Measurements from ENCODE around the gene OGFR. TPM values are rescaled to one million over a fixed set of nuclear protein-coding genes. Genes with fewer than 3 reads are reported as not detected.

OGFR gene
- total and polyA plus RNA-seq, 7 donors = 11.6 to 21.6 (median 19.2) TPM

DNA sequence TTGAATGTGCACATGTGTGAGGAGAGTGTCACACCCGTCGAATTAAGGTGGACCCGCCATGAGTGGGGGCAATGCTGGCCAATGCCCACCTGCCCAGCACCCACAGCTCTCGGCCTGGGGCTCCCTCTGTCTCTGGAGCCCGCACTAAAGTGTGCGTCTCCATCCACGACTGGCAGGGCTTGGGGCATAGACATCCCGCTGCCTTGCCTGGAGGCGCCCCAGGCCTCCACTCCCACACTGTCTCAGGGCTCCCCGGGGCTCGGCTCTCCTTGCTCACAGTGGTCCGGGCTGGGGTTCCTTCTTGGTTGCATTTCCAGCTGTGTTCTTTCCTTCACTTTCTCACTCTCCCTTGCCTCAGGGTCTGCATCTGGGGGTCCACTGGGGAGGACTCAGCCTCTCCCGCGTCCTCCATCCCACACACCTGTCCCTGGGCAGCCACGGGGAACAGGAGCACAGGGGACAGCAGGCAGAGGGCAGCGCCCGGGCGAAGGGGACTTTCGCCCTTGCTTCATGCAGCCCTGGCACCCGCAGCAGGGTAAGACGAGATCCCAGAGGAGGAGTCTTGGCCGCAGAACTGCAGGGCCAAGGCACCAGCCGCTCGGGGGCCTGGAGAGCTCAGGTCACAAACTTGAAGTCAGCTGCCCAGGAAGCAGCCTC is 28.5 kb upstream of the OGFR start:
- 58 to 69% (median 65%) methylated on average over 24 of the region's 24 CpGs for WGBS, 3 donors
- H3K36me3 ChIP-seq (ENCODE audit: insufficient read depth in 1 of 2, low read depth in 1 of 2) = no peaks in the 10 kb centered on the region
- DNase-seq (no peak), ATAC-seq (peak; percentile 31 to 58 (median 48))
- H3K27me3 ChIP-seq (ENCODE audit: insufficient read depth in 3 of 3, low read length in 2 of 3) = peaks cover 0 to 49% (median 3%) of the 10 kb centered on the region in 3 donors
- peaks cover 5% of the 10 kb centered on the region for H3K4me1 ChIP-seq
- H3K4me3 ChIP-seq = no peak overlapping the region
- intact Hi-C loops (cut with DNase I) = no loop called here
- H3K9me3 ChIP-seq = no peaks in the 10 kb centered on the region
- no peak overlapping the region for H3K27ac ChIP-seq
- TF ChIP-seq, protein P1, sequence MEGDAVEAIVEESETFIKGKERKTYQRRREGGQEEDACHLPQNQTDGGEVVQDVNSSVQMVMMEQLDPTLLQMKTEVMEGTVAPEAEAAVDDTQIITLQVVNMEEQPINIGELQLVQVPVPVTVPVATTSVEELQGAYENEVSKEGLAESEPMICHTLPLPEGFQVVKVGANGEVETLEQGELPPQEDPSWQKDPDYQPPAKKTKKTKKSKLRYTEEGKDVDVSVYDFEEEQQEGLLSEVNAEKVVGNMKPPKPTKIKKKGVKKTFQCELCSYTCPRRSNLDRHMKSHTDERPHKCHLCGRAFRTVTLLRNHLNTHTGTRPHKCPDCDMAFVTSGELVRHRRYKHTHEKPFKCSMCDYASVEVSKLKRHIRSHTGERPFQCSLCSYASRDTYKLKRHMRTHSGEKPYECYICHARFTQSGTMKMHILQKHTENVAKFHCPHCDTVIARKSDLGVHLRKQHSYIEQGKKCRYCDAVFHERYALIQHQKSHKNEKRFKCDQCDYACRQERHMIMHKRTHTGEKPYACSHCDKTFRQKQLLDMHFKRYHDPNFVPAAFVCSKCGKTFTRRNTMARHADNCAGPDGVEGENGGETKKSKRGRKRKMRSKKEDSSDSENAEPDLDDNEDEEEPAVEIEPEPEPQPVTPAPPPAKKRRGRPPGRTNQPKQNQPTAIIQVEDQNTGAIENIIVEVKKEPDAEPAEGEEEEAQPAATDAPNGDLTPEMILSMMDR (IDR thresholded peaks at IDR 0.05) = no peak

DNA sequence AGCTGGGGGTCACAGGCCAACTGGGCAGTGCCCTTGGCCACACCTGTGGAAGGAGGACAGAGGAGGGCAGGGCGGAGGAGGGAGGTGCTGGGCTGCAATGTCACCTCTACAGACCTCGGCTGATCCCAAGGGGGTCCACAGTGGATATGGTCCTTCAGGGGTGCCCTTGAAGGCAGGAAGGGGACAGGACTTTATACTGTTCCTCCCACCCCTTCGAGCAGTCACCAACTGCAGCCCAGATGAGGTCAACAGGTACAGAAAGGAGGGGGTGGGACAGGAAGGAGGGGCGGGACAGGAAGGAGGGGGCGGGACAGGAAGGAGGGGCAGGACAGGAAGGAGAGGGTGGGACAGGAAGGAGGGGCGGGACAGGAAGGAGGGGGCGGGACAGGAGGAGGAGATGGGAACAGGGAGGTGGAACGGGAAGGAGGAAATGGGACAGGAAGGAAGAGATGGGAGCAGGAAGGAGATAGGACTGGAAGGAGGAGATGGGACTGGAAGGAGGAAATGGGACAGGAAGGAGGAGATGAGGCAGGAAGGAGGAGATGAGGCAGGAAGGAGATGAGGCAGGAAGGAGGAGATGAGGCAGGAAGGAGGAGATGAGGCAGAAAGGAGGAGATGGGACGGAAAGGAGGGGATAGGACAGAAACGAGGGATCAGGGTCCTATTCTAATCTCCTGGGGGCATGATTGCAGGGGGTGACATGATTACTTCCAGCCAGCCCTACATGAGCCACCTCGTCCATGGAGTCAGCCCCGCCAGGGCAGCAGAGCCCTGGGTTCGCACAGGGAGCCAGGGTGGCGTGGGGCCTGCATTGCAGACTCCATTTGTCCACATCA is 27.7 kb upstream of the OGFR start:
- no peaks in the 10 kb centered on the region for H3K9me3 ChIP-seq
- no peak overlapping the region for H3K27ac ChIP-seq
- no peak overlapping the region for H3K4me3 ChIP-seq
- TF ChIP-seq, protein P1 (IDR thresholded peaks at IDR 0.05) = no peak
- WGBS, 3 donors = 38 to 41% (median 39%) methylated on average over 13 to 14 of the region's 14 CpGs
- intact Hi-C loops (cut with DNase I) = no loop called here
- no peak for DNase-seq
- ATAC-seq = peak; percentile 17 to 67 (median 50)
- peaks cover 0 to 42% (median 3%) of the 10 kb centered on the region in 3 donors for H3K27me3 ChIP-seq (ENCODE audit: insufficient read depth in 3 of 3, low read length in 2 of 3)
- peaks cover 5% of the 10 kb centered on the region for H3K4me1 ChIP-seq
- H3K36me3 ChIP-seq (ENCODE audit: insufficient read depth in 1 of 2, low read depth in 1 of 2) = no peaks in the 10 kb centered on the region

DNA sequence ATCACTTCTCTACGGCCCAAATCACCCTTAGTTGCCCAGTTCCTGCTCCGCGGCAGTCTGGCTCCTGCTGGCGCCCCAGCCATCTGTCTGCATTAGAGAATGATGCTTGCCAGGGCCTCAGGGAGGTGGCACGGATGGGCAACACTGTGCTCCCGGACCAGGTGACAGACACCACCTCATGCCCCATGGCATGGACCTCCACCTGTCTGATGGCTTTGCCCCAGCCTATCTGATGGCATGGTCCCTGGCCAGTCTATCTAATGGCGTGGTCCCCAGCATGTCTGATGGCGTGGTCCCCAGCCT is 27.2 kb upstream of the OGFR start:
- Histone ChIP-seq H3K4me1 (peaks cover 5% of the 10 kb centered on the region), H3K4me3 (no peak overlapping the region), H3K36me3 (ENCODE audit: insufficient read depth in 1 of 2, low read depth in 1 of 2) (no peaks in the 10 kb centered on the region), H3K9me3 (no peaks in the 10 kb centered on the region), H3K27ac (no peak overlapping the region), H3K27me3 (ENCODE audit: insufficient read depth in 3 of 3, low read length in 2 of 3) (peaks cover 0 to 36% (median 3%) of the 10 kb centered on the region in 3 donors)
- TF ChIP-seq, protein P1 (IDR thresholded peaks at IDR 0.05) = no peak
- no peak for ATAC-seq
- WGBS, 3 donors = 38 to 56% (median 47%) methylated on average over 8 of the region's 8 CpGs
- no peak for DNase-seq
- intact Hi-C loops (cut with DNase I) = no loop called here

DNA sequence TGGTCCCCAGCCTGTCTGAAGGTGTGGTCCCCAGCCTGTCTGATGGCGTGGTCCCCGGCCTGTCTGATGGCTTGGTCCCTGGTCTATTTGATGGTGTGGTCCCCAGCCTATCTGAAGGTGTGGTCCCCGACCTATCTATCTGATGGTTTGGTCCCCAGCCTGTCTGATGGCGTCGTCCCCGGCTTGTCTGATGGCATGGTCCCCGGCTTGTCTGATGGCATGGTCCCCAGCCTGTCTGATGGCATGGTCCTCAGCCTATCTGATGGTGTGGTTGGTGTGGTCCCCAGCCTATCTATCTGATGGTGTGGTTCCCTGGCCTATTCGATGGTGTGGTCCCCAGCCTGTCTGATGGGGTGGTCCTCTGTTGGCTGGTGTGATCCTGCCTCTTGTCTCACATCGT is 26.6 kb upstream of the OGFR start:
- no peaks in the 10 kb centered on the region for H3K36me3 ChIP-seq (ENCODE audit: insufficient read depth in 1 of 2, low read depth in 1 of 2)
- ATAC-seq (no peak), DNase-seq (no peak)
- H3K27ac ChIP-seq = no peak overlapping the region
- no peaks in the 10 kb centered on the region for H3K9me3 ChIP-seq
- peaks cover 6% of the 10 kb centered on the region for H3K4me1 ChIP-seq
- H3K27me3 ChIP-seq (ENCODE audit: insufficient read depth in 3 of 3, low read length in 2 of 3) = peaks cover 0 to 31% (median 3%) of the 10 kb centered on the region in 3 donors
- intact Hi-C loops (cut with DNase I) = no loop called here
- TF ChIP-seq, protein P1 (IDR thresholded peaks at IDR 0.05) = no peak
- H3K4me3 ChIP-seq = no peak overlapping the region
- 87 to 95% (median 92%) methylated on average over 9 of the region's 9 CpGs for WGBS, 3 donors
